Breast epithelium (tissue), 3 donors: ENCODE results near the gene PTDSS2.

Source experiments
- POLR2A ChIP-seq: fragments of 450-650 bp; IDR thresholded peaks from one replicate; pipeline ENCODE4 v1.6.1; 2016; ENCODE audit warnings: antibody characterized with exemption, mild to moderate bottlenecking, moderate library complexity
- POLR2AphosphoS5 ChIP-seq, 3 donors: sonication (generic); formaldehyde crosslinking; IDR thresholded peaks; one replicate each; pipeline ENCODE4 v1.6.1; 2017; ENCODE audit warnings: antibody characterized with exemption in 3 of 3
- TF ChIP-seq, protein P1 (sequence below), 3 donors: fragments of 450-650 bp; IDR thresholded peaks; one replicate each; pipeline ENCODE4 v1.5.1; 2016 to 2017; ENCODE audit warnings: antibody characterized with exemption in 3 of 3, mild to moderate bottlenecking in 3 of 3, moderate library complexity in 3 of 3

DNA sequence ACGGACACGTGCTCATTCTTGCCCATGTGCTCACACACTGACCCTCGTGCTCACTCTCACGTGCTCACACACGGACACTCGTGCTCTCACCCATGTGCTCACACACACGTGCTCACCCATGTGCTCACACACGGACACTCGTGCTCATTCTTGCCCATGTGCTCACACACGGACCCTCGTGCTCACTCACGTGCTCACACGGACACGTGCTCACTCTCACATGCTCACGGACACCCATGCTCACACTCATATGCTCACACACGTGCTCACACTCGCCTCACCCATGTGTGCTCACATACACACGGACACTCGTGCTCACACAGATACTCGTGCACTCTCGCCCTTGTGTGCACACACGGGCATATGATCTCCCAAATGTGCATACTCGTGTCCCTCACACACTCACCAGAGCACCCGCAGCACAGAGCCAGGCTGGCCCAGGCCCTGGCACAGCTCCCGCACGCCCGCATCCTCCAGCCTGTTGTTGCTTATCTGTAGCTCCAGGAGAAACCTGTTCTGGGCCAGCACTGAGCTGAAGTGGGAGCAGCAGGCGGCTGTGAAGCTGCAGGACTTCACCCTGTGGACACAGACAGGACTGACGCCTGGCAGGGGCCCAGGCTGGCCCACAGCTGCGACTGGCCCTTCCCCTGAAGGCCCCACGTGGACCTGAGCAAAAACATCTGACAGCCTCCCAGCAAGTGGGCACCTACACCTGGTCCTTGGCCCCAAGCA is 47.7 kb downstream of the PTDSS2 start:
- TF ChIP-seq, protein P1, sequence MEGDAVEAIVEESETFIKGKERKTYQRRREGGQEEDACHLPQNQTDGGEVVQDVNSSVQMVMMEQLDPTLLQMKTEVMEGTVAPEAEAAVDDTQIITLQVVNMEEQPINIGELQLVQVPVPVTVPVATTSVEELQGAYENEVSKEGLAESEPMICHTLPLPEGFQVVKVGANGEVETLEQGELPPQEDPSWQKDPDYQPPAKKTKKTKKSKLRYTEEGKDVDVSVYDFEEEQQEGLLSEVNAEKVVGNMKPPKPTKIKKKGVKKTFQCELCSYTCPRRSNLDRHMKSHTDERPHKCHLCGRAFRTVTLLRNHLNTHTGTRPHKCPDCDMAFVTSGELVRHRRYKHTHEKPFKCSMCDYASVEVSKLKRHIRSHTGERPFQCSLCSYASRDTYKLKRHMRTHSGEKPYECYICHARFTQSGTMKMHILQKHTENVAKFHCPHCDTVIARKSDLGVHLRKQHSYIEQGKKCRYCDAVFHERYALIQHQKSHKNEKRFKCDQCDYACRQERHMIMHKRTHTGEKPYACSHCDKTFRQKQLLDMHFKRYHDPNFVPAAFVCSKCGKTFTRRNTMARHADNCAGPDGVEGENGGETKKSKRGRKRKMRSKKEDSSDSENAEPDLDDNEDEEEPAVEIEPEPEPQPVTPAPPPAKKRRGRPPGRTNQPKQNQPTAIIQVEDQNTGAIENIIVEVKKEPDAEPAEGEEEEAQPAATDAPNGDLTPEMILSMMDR (IDR thresholded peaks at IDR 0.05): no peak
- TF ChIP-seq POLR2A (no peak), POLR2AphosphoS5 (IDR thresholded peaks at IDR 0.05) (no peak)
